Mesendoderm (in vitro differentiated cells): ENCODE measurements around the gene BBS4. TPM values are rescaled to one million over a fixed set of nuclear protein-coding genes. Genes with fewer than 3 reads are reported as not detected.
A peak's percentile ranks its signal among the peaks of the same experiment; 100 is the strongest.
"Not testable (repeated sequence)": the region's sequence is repeated elsewhere in the genome, so short reads cannot be mapped to it uniquely, and the experiment has no call there.

Experiments used
- DNase-seq: peaks from one replicate; pipeline ENCODE4 v3.0.0; 2013
- H2AK5ac ChIP-seq: 2 replicates; pipeline ENCODE4 v1.6.1; 2013; ENCODE audit warnings: low read length, inconsistent platforms
- H2BK120ac ChIP-seq: 2 replicates; pipeline ENCODE4 v1.6.1; 2013; ENCODE audit warnings: low read depth, mild to moderate bottlenecking, low read length, moderate library complexity, mixed read lengths
- H2BK15ac ChIP-seq: replicated peaks from 2 replicates; pipeline ENCODE4 v1.6.1; 2013; ENCODE audit warnings: low read depth, mild to moderate bottlenecking, moderate library complexity
- H2BK5ac ChIP-seq: 2 replicates; pipeline ENCODE4 v1.6.1; 2013; ENCODE audit warnings: low read length, inconsistent platforms
- H3K18ac ChIP-seq: 2 replicates; pipeline ENCODE4 v1.6.1; 2013; ENCODE audit warnings: mild to moderate bottlenecking, low read length, mixed read lengths
- H3K23ac ChIP-seq: one replicate; pipeline ENCODE4 v1.6.1; 2013; ENCODE audit warnings: low read length
- H3K27ac ChIP-seq: 2 replicates; pipeline ENCODE4 v1.5.1; 2013; ENCODE audit warnings: low read depth, mild to moderate bottlenecking, inconsistent platforms, low read length, moderate library complexity
- H3K27me3 ChIP-seq: 2 replicates; pipeline ENCODE4 v1.6.1; 2013; ENCODE audit warnings: low read length, control low read depth, mild to moderate bottlenecking, inconsistent platforms; ENCODE audit not compliant: insufficient read depth, poor library complexity
- H3K36me3 ChIP-seq: 2 replicates; pipeline ENCODE4 v1.6.1; 2013; ENCODE audit warnings: low read length, inconsistent platforms; ENCODE audit not compliant: control insufficient read depth, insufficient read depth
- H3K4ac ChIP-seq: one replicate; pipeline ENCODE4 v1.6.1; 2013; ENCODE audit warnings: low read depth, mild to moderate bottlenecking, low read length, moderate library complexity
- H3K4me1 ChIP-seq: 2 replicates; pipeline ENCODE4 v1.6.1; 2013; ENCODE audit warnings: low read depth, low read length, inconsistent platforms; ENCODE audit not compliant: control insufficient read depth
- H3K4me2 ChIP-seq: 2 replicates; pipeline ENCODE4 v1.6.1; 2013; ENCODE audit warnings: low read length
- H3K4me3 ChIP-seq: 2 replicates; pipeline ENCODE4 v1.5.1; 2013; ENCODE audit warnings: mild to moderate bottlenecking, low read length
- H3K56ac ChIP-seq: one replicate; pipeline ENCODE4 v1.6.1; 2013; ENCODE audit warnings: low read length
- H3K79me1 ChIP-seq: 2 replicates; pipeline ENCODE4 v1.6.1; 2013; ENCODE audit warnings: low read length, inconsistent platforms
- H3K79me2 ChIP-seq: 2 replicates; pipeline ENCODE4 v1.6.1; 2013; ENCODE audit warnings: mild to moderate bottlenecking, low read length; ENCODE audit not compliant: control insufficient read depth, insufficient read depth
- H3K9ac ChIP-seq: 2 replicates; pipeline ENCODE4 v1.6.1; 2013; ENCODE audit warnings: low read length, inconsistent platforms
- H4K5ac ChIP-seq: one replicate; pipeline ENCODE4 v1.6.1; 2013; ENCODE audit warnings: low read length
- H4K8ac ChIP-seq: one replicate; pipeline ENCODE4 v1.6.1; 2013; ENCODE audit warnings: low read depth, mild to moderate bottlenecking, control low read depth, low read length, moderate library complexity
- WGBS: extraction: QIAGEN DNeasy Blood & Tissue Kit; methylation state at CpG from one replicate; pipeline ENCODE4 v1.1.7; 2013; ENCODE audit warnings: low lambda C conversion rate, missing lambda C conversion rate; ENCODE audit not compliant: insufficient coverage; ENCODE audit errors: extremely low coverage; 5-methylcytosine and 5-hydroxymethylcytosine counted together
- polyA plus RNA-seq, 2 experiments: library from polyadenylated mRNA; stranded (reverse); fragments of 200-250 nt; gene quantifications; one replicate each; pipeline ENCODE4 v1.2.3, GENCODE V29; 2013

BBS4 gene, protein sequence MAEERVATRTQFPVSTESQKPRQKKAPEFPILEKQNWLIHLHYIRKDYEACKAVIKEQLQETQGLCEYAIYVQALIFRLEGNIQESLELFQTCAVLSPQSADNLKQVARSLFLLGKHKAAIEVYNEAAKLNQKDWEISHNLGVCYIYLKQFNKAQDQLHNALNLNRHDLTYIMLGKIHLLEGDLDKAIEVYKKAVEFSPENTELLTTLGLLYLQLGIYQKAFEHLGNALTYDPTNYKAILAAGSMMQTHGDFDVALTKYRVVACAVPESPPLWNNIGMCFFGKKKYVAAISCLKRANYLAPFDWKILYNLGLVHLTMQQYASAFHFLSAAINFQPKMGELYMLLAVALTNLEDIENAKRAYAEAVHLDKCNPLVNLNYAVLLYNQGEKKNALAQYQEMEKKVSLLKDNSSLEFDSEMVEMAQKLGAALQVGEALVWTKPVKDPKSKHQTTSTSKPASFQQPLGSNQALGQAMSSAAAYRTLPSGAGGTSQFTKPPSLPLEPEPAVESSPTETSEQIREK
- polyA plus RNA-seq (2013, experiment 1 of 2): 18.6 TPM
- 18.6 TPM for polyA plus RNA-seq (2013, experiment 2 of 2)

DNA sequence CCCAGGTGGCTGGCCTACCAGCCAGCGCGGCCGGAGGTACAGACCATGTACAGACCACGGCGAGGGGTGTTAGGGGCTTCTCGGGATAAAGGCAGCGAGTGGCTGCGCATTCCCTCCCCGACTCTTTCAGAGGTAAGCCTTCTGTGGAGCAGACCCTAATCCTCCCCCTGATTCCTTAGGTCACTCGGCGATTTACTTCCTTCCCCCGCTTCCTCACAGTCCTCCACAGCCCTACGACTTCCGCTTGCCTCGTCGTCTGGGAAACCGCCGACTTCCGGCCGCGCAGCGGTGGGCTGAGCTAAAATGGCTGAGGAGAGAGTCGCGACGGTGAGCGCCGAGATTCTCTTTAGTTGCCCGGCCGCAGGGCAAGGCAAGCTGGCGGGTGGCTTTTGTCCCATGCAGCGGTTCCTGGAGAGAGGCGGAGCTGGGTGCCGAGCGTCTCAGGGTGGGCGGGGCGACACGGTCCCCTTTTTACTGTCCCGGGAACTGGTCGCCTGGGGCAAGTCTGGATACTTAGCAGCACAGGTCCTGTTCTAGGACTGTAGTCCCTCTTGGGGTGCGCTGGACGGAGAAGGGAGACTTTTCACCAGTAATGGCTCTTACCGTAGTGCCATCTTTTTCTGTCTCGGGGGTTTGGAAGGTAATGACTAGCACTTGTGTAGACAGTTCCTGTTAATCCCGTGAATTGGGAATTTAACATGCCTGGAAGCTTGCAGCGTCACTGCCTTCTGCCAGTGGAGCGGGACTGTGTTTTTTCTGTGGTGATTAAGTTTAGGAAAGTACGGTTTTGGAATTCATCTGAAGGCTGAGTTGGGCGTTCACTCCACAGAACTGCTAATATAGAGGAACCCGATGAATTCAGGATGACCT, at the start of gene BBS4, which contains the start of gene HIGD2B:
Gene BBS4, plus strand, starts transcription at position 283 of the 870 bp plus-strand sequence. Its CDS starts 21 bp downstream, at position 304.
Gene HIGD2B, minus strand, starts transcription at position 258 of the 870 bp plus-strand sequence. CDS start 9,808 bp downstream, outside the sequence.
- Histone ChIP-seq H2BK120ac (no peak within 1 kb of the TSS), H3K27ac (peak within 1 kb of the TSS; percentile 84), H3K4me3 (peak within 1 kb of the TSS; percentile 89), H2BK5ac (peak within 1 kb of the TSS; percentile 52), H3K27me3 (no peaks in the 10 kb centered on the region), H3K4me1 (peaks cover 4% of the 10 kb centered on the region), H4K8ac (no peak within 1 kb of the TSS), H3K36me3 (no peaks in the 10 kb centered on the region), H3K23ac (no peak within 1 kb of the TSS), H4K5ac (peak within 1 kb of the TSS; percentile 91), H2BK15ac (no peak within 1 kb of the TSS), H3K4ac (peak within 1 kb of the TSS; percentile 9), H3K56ac (peak within 1 kb of the TSS; percentile 89), H3K4me2 (peak within 1 kb of the TSS; percentile 97), H3K9ac (peak within 1 kb of the TSS; percentile 92), H3K79me1 (no peaks in the 10 kb centered on the region), H3K18ac (peak within 1 kb of the TSS; percentile 89), H2AK5ac (no peak within 1 kb of the TSS), H3K79me2 (no peaks in the 10 kb centered on the region)
- WGBS: no CpG with 5 or more reads among the region's 49 CpGs
- peak; percentile 98 for DNase-seq

GRCh38 chr15:72636519-72637282, 49.3 kb upstream of the BBS4 start:
- not testable (repeated sequence) for H2BK5ac ChIP-seq, H3K23ac ChIP-seq, H3K79me1 ChIP-seq, H4K5ac ChIP-seq, H3K4me3 ChIP-seq, H3K79me2 ChIP-seq, H3K27ac ChIP-seq, H3K4me2 ChIP-seq, H3K36me3 ChIP-seq, H2AK5ac ChIP-seq, H2BK15ac ChIP-seq, H3K9ac ChIP-seq, H3K18ac ChIP-seq, H3K4me1 ChIP-seq, H4K8ac ChIP-seq, H3K27me3 ChIP-seq, H2BK120ac ChIP-seq, H3K4ac ChIP-seq
- peak; percentile 84 for DNase-seq
- no CpG with 5 or more reads among the region's 43 CpGs for WGBS
- H3K56ac ChIP-seq: peak overlapping the region; percentile 49

DNA sequence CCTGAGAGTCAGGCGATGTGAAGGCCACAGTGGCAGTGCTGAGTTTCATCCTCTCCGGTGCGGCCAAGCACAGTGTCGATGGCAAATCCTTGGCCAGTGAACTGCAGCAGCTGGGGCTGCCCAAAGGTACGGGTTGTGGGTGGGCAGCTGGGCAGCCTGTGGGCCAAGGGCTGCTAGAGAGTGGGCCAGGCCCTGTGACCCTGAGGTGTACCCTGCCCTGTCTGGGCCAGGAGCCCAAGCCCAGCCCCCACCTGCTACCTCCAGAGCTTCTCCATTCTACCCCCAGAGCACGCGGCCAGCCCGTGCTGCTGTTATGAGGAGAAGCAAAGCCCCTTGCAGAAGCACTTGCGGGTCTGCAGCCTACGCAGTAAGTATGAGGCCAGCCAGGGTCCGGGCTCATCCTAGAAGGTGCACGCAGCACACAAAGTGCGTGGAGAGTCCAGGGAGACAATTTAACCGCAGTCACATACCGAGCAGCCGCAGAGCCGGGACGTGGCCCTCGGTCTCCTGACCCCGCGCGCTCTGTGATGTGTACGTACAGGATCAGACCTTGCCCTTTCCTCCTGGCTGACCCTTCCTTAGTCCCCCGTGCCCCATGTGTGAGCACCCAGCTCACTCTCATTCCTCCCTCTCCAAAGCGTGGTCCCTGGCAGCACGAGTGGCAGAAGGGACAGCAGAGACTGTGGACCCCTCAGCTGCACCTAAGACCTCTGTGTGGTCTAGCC, 46.1 kb upstream of the BBS4 start:
- not testable (repeated sequence) for H3K9ac ChIP-seq, DNase-seq, H4K5ac ChIP-seq, H3K23ac ChIP-seq, H3K18ac ChIP-seq, H2AK5ac ChIP-seq, H3K79me2 ChIP-seq, H3K27ac ChIP-seq, H3K79me1 ChIP-seq, H3K4me1 ChIP-seq, H3K4ac ChIP-seq, H3K36me3 ChIP-seq, H2BK15ac ChIP-seq, H3K56ac ChIP-seq, H2BK5ac ChIP-seq, H3K27me3 ChIP-seq, H2BK120ac ChIP-seq, H4K8ac ChIP-seq, H3K4me2 ChIP-seq, H3K4me3 ChIP-seq
- WGBS: no CpG with 5 or more reads among the region's 26 CpGs

DNA sequence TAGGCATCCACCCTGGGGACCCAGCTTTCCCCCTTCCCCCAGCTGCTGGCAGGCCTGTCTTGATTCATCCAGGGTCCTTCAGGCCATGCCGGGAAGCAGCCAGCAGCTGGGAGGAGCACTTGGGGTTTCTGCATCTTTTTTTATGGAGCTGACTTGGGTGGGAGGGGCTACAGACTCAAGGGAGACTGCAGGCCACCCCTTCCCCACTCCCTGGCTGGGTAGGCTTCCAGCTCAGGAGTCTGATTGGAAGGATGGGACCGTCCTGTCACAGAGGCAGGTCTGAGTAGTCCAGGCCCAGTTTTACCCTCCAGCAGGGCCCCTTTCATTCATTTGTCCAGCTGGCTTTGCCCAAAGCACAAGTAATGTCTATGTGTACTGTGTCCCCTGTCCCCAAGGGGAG, 43.7 kb upstream of the BBS4 start:
- WGBS: no CpG with 5 or more reads among the region's 2 CpGs
- not testable (repeated sequence) for H3K9ac ChIP-seq, H4K8ac ChIP-seq, H2BK5ac ChIP-seq, H4K5ac ChIP-seq, H3K36me3 ChIP-seq, H3K79me1 ChIP-seq, H2BK120ac ChIP-seq, H3K18ac ChIP-seq, H3K79me2 ChIP-seq, H3K4me1 ChIP-seq, H3K4ac ChIP-seq, H3K27me3 ChIP-seq, H3K27ac ChIP-seq, H3K23ac ChIP-seq, H2BK15ac ChIP-seq, H3K4me3 ChIP-seq, H2AK5ac ChIP-seq, DNase-seq, H3K4me2 ChIP-seq, H3K56ac ChIP-seq
